AG04449 (cell line): ENCODE data around the gene NEK2.
"Not testable (repeated sequence)": the region's sequence is repeated elsewhere in the genome, so short reads cannot be mapped to it uniquely, and the experiment has no call there.

Experiments used
- CTCF ChIA-PET: fragments of 350-600 bp; formaldehyde crosslinking; extraction: SDS; loops from one replicate; lab custom pipeline; 2021; ENCODE audit warnings: antibody characterized with exemption; lab: Yijun Ruan, JAX
- POLR2A ChIA-PET: fragments of 400-600, 350-600 bp; formaldehyde crosslinking; extraction: SDS; loops from one replicate; lab custom pipeline; 2020; ENCODE audit warnings: antibody characterized with exemption, inconsistent platforms; lab: Yijun Ruan, JAX
- DNase-seq: peaks from one replicate; pipeline ENCODE4 v3.0.0-alpha.2; 2010; ENCODE audit warnings: low read depth, low spot score
- H3K4me3 ChIP-seq: 2 replicates; pipeline ENCODE4 v1.5.1; 2011; ENCODE audit warnings: low read depth, mild to moderate bottlenecking, control low read depth, low read length
- TF ChIP-seq, protein P1 (sequence below): IDR thresholded peaks from one replicate; pipeline ENCODE4 v1.5.1; 2011; ENCODE audit warnings: mild to moderate bottlenecking, moderate library complexity, low read length, control low read depth, inconsistent platforms; ENCODE audit not compliant: insufficient read depth; ENCODE audit errors: missing control alignments

NEK2 gene

DNA sequence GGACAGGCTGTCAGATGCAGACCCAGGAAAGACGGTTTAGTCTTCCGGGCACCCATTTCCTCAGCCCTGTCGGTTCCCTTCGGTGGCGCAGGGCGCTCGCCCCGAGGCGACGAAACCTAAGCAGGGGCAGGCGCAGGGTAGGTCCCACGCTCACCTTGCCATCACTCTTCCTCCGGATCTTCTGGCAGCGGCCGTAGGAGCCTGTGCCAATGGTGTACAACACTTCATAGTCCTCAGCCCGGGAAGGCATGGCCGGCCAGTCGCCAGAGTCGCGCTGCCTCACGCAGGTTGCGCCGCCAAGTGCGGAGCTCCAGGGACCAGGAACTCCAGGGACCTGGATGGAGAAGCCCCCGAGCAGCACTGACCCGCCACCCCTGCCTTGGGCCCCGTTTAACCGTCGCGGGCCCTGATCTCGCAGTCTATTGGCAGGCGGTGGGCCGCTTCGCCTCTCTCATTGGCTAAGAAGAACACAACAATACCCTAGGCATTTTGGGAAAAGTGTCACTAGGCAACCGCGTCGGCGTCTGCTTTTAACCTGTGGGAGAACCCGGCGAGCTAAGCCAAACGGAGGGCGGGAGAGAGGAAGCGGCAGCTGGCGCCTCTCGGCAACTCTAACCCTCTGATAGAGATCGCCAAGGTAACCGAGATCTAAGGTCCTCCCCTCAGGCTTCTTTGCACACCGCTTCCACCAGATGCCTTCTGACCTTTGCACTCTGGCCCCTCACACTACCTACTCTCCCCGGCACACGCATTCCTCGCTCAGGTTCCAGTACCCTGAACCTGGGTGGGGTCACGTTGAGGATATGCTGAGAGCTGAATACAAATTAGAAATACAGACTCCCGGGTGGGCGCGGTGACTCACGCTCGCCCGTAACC is at the start of gene NEK2:
Gene NEK2, minus strand, starts transcription at position 392 of the 876 bp plus-strand sequence. Its CDS starts 142 bp downstream, at position 250.
- CTCF ChIA-PET = interaction anchor here (1.3 to 17.8 kb wide), 7 partner anchors 9 to 780 kb away, joined by 3 to 254 read pairs (median 10); partner anchors contain the start of genes DTL and INTS7
- no peak for DNase-seq
- TF ChIP-seq, protein P1, sequence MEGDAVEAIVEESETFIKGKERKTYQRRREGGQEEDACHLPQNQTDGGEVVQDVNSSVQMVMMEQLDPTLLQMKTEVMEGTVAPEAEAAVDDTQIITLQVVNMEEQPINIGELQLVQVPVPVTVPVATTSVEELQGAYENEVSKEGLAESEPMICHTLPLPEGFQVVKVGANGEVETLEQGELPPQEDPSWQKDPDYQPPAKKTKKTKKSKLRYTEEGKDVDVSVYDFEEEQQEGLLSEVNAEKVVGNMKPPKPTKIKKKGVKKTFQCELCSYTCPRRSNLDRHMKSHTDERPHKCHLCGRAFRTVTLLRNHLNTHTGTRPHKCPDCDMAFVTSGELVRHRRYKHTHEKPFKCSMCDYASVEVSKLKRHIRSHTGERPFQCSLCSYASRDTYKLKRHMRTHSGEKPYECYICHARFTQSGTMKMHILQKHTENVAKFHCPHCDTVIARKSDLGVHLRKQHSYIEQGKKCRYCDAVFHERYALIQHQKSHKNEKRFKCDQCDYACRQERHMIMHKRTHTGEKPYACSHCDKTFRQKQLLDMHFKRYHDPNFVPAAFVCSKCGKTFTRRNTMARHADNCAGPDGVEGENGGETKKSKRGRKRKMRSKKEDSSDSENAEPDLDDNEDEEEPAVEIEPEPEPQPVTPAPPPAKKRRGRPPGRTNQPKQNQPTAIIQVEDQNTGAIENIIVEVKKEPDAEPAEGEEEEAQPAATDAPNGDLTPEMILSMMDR = no peak
- peak within 1 kb of the TSS; percentile 77 for H3K4me3 ChIP-seq
- POLR2A ChIA-PET = no interaction called here

DNA sequence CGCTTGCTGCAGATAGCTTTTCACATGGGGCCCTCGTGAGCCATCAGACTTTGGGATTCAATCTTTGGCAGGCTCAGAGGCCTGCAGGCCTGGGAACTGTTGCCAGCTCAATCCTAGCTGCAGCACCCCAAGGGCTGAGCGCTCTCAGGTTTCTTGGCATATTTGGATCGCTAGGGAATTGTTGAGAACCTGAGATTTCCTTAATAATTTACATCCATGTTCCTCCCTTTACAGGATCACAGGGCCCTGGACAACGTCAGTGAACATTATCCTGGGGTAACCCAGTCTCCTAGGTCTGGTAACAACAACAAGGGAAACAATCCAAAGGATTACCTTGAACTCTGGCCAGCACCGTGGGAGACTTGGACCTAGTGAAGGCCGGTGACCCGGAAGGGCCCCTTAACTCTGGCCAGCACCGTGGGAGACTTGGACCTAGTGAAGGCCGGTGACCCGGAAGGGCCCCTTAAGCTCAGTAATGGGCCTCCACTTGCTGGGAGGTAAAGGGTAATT is 49.3 kb upstream of the NEK2 start:
- H3K4me3 ChIP-seq = no peak overlapping the region
- ChIA-PET CTCF (interaction anchor here (1.6 to 4.6 kb wide), 2 partner anchors 11 to 26 kb away, joined by 5 to 27 read pairs; no protein-coding TSS in a partner anchor), POLR2A (no interaction called here)
- TF ChIP-seq, protein P1 = no peak
- DNase-seq = no peak

DNA sequence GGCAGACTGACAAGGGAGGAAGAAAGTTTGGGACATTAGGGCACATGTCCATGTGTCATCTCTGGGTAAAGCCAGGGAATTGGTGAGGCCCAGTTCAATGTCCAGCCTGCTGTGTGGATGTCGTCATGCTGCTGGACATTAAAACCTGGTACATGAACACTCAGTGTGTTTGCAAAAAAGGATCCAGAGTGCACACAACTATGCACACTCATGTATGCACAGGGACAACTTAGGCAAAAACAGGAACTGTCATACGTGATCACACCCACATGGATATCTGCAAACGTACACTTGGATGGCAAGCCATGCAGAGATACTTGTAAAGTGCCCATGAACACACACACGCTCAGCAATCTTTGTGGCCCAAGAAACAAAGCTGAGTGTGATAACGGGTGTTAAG is 47.9 kb upstream of the NEK2 start:
- no peak for DNase-seq
- ChIA-PET CTCF (interaction anchor here (1.6 to 4.6 kb wide), 2 partner anchors 12 to 25 kb away, joined by 5 to 27 read pairs; no protein-coding TSS in a partner anchor), POLR2A (no interaction called here)
- TF ChIP-seq, protein P1 = no peak
- H3K4me3 ChIP-seq = no peak overlapping the region

DNA sequence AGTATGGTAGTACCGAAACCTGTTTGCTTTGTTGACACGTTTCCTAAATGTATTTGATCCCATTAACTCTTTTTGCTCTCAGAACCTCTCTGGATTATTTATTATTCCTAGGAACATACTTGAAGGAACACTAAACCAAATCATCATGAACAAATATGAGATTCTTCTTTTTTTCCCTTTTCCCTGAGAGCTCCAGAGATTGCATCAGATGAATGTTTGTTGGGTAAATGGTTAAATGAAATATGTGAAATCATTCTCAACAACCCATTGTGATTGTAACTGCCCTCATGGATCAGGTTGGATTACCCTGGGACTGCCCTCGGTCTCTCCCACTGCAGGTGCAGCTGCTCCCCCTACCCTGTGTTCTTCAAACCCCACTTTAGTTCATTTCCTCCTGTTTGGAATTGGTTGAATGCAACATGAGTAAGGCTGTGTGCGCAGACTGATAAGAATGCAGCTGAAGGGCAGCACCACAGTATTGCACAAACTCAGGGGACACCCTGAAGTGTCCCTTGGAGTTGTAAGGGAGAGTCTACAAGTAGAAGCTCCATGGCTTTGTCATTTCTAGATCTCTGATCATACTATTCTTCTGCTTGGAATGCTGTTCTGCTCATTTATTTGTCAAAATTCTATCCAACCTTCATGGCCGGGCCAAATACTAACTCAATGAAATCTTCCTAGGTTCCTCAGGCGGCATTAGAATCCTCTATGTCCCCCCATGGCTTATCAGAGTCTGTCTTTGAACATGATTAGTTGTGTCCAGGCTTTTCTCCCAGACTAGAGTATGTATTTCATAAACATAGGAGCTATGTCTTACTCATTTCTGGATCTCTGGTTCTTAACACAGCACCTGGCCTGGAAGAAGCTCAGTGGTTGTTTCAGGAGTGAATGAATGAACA is 47.1 kb upstream of the NEK2 start:
- POLR2A ChIA-PET = no interaction called here
- no peak for DNase-seq
- CTCF ChIA-PET = interaction anchor here (4.6 kb wide), 1 partner anchor 24 kb away, joined by 27 read pairs; no protein-coding TSS in a partner anchor
- TF ChIP-seq, protein P1 = no peak
- H3K4me3 ChIP-seq = no peak overlapping the region

DNA sequence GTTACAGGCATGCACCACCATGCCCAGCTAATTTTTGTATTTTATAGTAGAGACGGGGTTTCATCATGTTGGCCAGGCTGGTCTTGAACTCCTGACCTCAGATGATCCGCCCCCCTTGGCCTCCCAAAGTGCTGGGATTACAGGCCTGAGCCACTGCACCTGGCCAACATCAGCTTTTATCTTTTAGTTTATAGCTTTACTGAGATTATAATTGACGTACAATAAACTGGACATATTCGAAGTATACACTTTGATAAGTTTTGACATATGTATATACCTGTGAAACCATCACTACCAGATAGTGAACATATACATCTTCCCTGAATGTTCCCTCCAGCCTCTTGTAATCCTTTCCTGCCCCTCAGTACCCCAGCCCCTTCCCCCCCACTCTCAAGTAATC is 41.1 kb upstream of the NEK2 start:
- DNase-seq, POLR2A ChIA-PET, H3K4me3 ChIP-seq: not testable (repeated sequence)
- CTCF ChIA-PET = interaction anchor here (2.9 kb wide), 1 partner anchor 18 kb away, joined by 12 read pairs; no protein-coding TSS in a partner anchor

DNA sequence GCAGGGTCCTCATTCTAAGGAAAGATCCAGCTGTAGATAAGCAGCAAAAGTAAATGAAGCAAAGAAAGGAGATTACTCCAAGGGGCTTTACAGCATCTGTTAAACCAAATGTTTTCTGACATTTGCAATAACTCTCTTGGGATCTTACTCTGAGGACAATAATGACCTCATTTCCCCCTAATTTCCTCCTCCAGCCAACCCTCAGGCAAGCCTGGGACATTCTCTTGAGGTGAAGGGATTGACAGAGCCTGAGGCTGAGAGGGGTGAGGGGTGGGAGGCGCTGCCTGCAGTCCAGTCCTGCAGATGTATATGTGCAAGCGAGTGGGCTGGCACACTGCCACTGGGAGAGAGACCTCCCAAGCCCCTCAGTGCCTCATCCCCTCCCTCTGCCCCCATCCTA is 40.5 kb upstream of the NEK2 start:
- ChIA-PET POLR2A (no interaction called here), CTCF (interaction anchor here (2.9 kb wide), 1 partner anchor 18 kb away, joined by 12 read pairs; no protein-coding TSS in a partner anchor)
- DNase-seq = no peak
- TF ChIP-seq, protein P1 = no peak
- no peak overlapping the region for H3K4me3 ChIP-seq
